GM21717 (cell line): ENCODE measurements around the gene SLC25A30.
"Not testable (repeated sequence)": the region's sequence is repeated elsewhere in the genome, so short reads cannot be mapped to it uniquely, and the experiment has no call there.

Source experiments
- ATAC-seq: cut with Tn5 transposase; IDR thresholded peaks from one replicate; pipeline ENCODE4 v1.9.1; 2021; ENCODE audit warnings: mild to moderate bottlenecking, moderate library complexity; ENCODE audit not compliant: unreplicated experiment

Gene SLC25A30

DNA sequence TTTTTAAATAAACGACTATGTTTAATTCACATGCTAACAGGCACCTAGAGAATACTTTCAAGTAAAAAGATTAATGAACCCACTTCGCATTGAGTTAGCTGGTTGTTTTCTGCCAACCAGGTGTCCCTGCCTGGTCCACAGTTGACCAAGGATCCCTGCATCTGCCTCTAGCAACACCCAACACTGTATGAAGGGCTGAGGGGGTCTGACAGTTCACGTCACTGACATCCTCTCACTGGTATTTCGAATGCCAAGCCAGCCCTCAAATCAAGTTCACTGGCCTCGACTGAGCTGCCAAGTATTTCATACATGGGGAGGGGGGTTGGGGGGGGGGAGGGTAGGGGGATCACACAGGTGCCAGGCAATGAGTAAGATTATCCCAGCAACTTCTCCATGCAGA, 25.4 kb downstream of the SLC25A30 start:
- ATAC-seq = no peak

DNA sequence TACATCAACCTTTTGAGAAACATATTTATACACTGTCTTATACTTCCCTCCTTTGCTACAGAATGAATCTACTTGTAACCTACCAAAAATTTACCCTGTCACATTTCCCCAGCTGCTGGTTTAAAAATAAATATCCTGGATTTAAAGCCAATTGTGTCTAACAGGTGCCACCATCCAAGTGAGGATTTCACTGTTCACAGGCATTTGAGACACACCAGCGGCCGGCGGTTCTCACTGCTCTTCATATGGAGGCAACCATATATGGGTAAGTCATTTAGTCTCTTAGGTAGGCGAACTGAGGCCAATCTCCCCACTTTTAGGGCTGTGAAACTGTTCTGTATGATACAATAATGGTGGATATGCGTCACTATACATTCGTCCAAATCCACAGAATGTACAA, 26.2 kb downstream of the SLC25A30 start:
- ATAC-seq = no peak

DNA sequence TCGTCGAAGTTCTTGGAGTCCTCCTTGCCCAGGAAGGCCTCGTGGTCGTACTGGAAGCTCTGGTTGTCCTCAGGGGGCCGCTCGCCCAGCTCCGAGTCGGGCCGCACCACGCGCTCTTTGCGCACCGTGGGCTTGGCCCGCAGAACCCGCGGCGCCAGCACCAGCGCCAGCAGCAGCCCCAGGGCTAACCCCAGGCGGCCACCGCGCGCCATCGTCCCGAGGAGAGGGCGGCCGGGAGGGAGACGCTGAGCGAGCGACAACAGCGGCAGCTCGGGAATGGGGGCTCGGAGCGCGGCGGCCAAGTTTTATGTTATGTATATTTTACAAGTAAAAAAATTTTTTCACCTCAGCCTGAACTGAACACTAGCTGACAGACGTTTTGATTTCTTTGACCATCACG, 27.0 kb downstream of the SLC25A30 start:
- ATAC-seq = not testable (repeated sequence)

DNA sequence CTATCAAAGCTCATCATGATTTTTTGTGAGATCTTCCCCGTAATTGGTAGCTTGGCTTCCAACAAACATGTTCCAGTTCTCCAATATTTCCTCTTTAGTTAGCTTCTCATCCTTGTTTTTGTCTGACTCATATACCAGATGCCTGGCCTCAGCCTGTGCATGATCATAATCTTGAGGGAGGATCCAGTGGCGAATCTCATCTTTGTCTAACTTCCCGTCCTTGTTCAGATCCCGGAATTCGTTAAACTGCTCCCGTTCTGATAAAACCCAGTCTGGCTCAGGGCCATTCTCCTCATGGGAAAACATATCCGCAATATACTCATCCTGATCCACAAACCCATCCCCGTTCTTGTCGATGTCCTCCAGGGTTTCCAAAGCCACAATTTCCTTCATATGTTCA, 27.8 kb downstream of the SLC25A30 start:
- not testable (repeated sequence) for ATAC-seq

DNA sequence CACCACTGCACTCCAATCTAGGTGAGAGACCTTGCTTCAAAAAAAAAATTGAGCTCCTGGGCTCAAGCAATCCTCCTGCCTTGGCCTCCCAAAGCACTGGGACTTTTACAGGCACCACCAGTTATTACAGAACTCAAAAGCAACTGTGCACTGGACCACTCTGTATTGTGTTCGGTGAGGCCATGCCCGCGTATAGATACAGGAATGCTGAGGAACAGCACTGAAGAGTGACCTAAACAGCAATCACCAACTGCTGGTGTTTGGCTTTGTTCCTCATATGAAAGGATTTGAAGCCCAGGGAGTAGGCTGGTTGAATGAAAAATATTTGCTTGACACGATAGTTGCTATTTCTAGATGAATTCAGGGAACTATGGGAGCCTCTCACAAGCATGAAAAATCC, 29.5 kb downstream of the SLC25A30 start:
- ATAC-seq = no peak

DNA sequence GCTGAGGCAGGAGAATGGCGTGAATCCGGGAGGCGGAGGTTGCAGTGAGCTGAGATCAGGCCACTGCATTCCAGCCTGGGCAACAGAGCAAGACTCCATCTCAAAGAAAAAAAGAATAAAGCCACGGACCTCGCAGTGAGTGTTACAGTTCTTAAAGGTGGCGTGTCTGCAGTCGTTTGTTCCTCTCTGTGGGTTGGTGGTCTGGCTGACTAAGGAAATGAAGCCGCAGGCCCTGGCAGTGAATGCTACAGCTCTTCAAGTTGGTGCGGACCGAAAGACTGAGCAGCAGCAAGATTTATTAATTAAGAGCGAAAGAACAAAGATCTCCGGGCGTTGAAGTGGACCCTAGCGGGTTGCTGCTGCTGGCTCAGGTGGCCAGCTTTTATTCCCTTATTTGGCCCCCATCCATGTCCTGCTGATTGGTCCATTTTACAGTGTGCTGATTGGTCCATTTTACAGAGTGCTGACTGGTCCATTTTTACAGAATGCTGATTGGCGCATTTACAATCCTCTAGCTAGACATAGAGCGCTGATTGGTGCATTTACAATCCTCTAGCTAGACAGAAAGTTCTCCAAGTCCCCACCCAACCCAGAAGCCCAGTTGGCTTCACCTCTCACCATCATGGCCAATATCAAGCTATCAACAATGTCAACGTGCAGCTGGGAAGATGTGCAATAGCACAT, 31.1 kb downstream of the SLC25A30 start:
- not testable (repeated sequence) for ATAC-seq

DNA sequence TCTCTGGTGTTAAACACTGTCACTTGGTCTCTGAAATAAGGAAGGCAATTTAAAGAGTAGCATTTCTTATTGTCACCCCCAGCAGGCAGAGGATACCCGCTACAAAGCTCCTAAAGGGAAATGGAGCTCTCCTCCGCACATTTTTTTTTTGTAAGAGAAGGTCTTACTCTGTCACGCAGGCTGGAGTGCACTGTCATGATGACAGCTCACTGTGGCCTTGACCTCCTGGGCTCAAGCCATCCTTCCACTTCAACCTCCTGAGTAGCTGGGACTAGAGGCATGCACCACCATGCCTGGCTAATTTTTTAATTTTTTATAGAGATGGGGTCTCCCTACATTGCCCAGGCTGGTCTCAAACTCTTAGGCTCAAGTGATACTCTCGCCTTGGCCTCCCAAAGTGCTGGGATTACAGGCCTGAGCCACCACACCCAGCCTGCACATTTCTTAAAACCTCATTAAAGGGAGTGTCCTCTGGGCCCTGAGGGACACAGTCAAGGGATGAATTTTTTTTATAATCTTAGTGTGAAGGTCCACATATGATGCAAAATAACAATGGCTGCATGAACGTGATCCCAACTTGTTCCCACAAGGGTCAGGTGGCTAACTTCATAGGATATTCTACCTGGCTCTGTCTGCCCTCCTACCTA, 32.1 kb downstream of the SLC25A30 start:
- no peak for ATAC-seq

DNA sequence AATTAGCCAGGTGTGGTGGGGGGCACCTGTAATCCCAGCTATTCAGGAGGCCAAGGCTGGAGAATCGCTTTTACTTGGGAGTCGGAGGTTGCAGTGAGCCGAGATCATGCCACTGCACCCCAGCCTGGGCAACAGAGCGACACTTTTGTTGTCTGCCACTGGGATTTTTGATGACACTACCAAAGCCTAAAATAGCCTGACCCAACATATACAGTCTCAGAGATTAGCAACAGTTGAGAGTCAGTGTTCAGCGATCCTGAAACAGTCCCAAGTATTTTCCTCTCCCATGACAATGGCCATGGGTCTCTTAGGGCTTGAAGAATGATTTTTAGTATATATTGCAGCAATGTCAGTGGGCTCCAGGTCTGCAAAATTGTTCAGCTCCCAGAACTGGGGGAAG, 32.9 kb downstream of the SLC25A30 start:
- ATAC-seq = no peak

DNA sequence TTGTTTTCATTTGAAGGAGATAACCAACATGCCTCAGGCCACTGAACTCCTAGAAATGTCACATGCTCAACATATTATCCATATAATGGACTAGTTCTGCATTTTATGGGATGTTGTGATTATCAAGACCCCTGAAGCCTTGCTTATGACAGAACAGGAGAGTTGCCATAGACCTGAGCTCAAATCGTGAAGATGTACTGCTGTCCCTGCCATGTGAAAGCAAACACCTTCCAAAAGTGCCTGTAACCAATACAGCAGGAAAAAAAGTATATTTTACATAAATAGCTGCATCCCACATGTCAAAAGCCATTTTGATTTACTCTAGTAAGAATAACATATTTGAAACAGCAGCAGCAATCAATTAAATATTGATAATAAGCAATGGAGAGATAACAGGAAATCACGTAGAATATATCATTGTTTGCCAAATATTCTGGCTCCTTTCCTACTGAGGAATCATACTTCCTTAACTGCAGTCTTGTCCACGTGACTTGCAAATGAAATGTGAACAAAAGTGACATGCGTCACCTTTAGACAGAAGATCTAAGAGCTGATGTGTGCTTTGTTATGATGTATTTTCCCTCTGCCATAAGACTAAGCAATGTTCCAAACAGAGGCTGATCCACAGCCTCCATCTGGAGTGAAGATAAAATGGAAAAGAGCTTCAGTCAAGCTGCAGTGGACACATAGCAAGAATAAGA, 33.5 kb downstream of the SLC25A30 start:
- no peak for ATAC-seq

DNA sequence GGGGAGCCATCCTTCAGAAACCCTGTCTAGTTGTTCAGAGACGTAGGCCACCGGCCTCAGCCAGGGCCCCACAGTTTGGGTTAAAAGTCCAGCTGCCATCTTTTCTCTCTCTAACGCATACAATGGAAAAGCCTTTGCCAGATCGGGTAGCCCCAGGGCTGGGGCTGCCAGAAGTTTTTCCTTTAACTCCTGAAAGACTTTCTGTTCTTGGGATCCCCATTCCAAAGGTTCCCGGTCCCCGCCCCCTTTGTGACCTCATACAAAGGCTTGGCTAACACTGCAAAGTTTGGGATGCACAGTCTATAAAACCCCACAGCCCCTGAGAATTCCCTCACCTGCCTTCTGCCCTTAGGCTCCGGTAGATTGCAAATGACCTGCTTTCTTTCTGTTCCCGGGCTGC, 35.4 kb downstream of the SLC25A30 start:
- not testable (repeated sequence) for ATAC-seq

DNA sequence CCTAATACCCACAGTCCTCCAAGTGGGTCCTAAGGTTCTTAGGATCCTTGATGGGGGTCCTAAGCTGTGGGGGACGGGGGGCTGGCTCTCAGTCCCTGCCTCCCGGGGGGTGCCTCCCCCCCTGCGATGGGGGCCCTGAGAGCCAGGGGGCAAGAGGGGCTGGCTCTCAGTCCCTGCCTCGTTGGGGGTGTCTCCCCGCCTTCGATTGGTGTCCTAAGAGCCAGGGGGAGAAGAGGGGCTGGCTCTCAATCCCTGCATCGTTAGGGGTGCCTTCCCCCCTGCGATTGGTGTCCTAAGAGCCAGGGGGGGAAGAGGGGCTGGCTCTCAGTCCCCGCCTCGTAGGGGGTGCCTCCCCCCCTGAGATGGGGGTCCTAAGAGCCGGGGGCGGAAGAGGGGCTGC, 37.0 kb downstream of the SLC25A30 start:
- ATAC-seq = no peak

DNA sequence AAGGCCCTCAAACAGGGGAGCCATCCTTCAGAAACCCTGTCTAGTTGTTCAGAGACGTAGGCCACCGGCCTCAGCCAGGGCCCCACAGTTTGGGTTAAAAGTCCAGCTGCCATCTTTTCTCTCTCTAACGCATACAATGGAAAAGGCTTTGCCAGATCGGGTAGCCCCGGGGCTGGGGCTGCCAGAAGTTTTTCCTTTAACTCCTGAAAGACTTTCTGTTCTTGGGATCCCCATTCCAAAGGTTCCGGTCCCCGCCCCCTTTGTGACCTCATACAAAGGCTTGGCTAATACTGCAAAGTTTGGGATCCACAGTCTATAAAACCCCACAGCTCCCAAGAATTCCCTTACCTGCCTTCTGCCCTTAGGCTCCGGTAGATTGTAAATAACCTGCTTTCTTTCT, 37.5 kb downstream of the SLC25A30 start:
- not testable (repeated sequence) for ATAC-seq

DNA sequence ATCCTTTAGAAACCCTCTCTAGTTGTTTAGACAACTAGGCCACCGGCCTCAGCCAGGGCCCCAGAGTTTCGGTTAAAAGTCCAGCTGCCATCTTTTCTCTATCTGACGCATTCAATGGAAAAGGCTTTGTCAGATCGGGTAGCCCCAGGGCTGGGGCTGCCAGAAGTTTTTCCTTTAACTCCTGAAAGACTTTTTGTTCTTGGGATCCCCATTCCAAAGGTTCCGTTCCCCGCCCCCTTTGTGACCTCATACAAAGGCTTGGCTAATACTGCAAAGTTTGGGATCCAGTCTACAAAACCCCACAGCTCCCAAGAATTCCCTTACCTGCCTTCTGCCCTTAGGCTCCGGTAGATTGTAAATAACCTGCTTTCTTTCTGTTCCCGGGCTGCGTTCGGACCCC, 38.7 kb downstream of the SLC25A30 start:
- ATAC-seq = not testable (repeated sequence)

DNA sequence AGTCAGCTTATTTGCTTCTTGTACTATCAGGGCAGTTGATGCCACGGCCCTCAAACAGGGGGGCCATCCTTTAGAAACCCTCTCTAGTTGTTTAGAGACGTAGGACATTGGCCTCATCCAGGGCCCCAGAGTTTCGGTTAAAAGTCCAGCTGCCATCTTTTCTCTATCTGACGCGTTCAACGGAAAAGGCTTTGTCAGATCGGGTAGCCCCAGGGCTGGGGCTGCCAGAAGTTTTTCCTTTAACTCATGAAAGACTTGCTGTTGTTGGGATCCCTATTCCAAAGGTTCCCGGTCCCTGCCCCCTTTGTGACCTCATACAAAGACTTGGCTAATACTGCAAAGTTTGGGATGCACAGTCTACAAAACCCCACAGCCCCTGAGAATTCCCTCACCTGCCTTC, 39.4 kb downstream of the SLC25A30 start:
- not testable (repeated sequence) for ATAC-seq

DNA sequence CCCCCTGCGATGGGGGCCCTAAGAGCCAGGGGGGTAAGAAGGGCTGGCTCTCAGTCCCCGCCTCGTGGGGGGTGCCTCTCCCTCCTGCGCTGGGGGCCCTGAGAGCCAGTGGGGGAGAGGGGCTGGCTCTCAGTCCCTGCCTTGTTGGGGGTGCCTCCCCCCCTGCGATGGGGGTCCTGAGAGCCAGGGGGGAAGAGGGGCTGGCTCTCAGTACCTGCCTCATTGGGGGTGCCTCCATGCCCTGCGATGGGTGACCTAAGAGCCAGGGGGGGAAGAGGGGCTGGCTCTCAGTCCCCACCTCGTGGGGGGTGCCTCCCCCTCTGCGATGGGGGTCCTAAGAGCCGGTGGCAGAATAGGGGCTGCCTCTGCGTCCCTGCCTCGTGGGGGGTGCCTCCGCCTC, 40.9 kb downstream of the SLC25A30 start:
- ATAC-seq = not testable (repeated sequence)

DNA sequence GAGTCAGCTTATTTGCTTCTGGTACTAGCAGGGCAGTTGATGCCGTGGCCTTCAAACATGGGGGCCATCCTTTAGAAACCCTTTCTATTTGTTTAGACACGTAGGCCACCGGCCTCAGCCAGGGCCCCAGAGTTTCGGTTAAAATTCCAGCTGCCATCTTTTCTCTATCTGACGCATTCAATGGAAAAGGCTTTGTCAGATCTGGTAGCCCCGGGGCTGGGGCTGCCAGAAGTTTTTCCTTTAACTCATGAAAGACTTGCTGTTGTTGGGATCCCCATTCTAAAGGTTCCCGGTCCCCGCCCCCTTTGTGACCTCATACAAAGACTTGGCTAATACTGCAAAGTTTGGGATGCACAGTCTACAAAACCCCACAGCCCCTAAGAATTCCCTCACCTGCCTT, 41.5 kb downstream of the SLC25A30 start:
- not testable (repeated sequence) for ATAC-seq

DNA sequence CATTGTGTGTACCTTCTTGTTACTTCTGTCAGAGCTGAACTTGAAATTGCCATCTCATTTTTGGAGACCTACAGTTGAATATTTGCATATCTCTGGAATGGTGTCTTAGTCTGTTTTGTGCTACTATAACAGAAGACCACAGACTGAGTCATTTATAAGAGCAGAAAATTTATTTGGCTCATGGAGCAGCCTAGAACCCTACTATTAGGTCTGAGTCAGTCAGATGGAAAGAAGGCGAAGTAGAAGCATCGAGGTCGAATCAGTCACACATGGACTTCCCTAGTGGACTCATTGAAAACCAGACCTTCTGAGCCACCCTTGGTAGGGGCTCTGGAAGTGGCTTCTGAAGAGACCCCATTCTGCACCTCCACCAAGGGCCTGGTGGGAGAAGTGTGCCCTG, 43.3 kb downstream of the SLC25A30 start:
- ATAC-seq = no peak

DNA sequence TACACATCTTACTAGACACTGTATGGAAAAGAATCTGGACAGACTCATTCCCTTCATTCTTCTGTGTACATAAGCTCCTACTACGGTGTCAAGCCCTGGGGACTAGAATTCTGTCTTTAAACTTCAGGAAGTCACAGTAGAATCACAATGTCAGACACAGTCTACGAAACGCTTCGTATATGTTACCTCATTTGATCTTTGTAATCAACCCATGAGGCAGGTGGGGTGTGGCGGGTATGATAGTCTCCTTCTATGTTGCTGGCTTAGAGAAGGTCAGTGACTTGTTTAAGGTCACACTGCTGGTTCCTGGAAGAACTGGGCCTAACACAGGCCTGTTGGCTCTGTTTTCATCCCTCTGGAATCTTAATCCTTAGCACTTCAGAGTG, 45.0 kb downstream of the SLC25A30 start:
- ATAC-seq = no peak

DNA sequence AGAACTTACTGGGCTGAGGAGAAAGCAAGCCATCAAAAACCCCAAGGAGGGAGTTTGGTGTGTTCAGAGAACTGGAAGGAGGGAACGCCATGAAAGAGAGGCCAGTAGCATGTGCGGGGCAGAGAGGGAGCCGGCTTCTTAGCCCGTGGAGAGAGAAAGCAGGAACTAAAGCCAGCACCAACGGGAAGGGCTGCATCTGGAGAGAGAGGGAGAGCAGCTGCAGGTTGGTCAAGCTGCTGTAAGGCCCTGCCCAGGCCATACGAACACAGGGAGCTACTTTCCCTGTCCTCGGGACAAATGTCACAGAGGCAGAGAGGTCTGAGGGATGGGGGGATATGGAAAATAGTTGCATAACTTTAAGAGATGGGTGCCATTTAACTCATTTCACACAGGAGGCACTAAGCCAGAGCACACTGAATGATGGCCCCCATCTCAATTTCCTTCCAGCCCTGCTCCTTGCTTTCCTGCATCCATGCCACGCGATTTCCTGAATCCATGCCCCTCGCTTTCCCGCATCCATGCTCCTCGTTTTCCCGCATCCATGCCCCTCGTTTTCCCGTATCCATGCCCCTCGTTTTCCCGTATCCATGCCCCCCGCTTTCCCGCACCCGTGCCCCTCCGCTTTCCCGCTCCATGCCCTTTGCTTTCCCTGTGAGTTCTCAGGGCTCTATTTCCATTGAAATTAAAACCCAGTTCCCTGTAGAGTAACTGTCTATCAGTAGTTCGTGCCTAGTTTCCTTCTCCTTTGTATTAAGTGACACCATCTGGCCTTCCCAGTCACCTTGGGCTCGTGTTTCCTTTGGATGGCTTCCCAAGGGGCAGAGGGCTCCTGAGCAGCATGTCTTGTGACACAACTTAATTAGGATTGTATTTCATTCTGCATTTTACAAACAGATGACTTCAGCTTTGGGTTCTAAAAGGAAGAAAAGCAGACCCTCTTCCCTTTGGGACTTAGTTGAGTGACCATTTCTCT, 45.7 kb downstream of the SLC25A30 start:
- no peak for ATAC-seq

DNA sequence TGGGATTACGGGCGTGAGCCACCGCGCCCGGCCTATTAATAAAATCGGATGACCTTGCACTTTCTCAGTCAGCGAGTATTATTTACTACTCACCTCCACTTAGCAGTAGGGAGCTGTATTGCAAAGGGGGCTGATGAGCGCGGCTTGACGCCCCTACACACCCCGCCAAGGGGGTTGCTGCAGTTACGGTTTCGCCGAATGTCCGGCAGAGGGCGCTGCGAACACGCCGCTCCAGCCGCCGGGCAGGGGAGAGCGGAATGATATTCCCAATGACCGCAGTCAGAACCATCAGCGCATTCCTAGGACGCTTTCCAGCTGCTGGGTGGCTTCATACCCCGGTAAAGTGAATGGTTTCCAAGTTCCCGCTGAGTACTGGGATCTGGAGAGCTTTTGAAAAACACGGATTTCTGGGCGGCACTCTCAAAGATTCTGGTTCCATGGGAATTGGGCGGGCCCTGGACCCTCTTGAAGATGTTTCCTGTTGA, 47.2 kb downstream of the SLC25A30 start:
- no peak for ATAC-seq

DNA sequence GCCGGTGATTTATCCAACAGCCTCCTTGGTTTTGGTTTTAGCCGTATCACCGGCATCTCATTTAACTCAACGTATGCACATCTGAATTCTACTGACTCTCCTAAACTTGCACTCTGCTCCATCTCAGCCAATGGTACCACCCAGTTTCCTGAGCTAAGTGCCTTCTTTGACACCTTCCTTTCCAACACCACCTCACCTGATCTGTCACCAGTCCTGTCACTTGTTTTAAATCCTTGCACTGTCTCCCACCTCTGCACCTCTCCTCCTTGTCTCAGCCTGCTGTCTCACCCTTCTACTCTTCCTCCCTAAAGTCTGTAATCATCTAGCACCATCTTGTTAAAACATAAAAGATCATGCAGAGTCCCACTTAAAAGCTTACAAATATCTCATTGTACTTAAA, 49.1 kb downstream of the SLC25A30 start:
- no peak for ATAC-seq
